ENCODE results near the gene GALNT6.
A peak's percentile ranks its signal among the peaks of the same experiment; 100 is the strongest.

The GALNT6 gene

DNA sequence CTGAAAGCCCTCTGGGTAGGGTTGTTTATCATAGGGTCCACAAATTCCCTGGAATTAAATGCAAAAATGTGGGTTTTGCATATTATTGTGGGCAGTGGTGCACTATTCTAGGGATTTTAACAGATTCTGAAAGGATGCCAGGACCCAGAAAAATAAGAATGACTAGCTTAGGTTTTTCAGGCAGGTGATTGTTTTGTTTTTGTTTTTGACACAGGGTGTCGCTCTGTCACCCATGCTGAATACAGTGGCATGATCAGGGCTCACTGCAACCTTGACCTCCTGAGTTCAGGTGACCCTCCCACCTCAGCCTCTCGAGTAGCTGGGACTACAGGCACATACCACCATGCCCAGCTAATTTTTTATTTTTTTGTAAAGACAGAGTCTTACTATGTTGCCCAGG, 19.2 kb downstream of the GALNT6 start:
- H3K14ac ChIP-seq (ENCODE audit: low read length), result no peak overlapping the region
- H2AK5ac ChIP-seq (ENCODE audit: low read depth, low read length), result no peak overlapping the region
- no peaks in the 10 kb centered on the region for H3K79me1 ChIP-seq (ENCODE audit: low read depth, low read length)
- H3K9ac ChIP-seq (ENCODE audit: low read depth, low read length, poor library complexity), result no peak overlapping the region
- H3K4me2 ChIP-seq (ENCODE audit: insufficient read depth, low read length, poor library complexity, severe bottlenecking), result no peak overlapping the region
- H3K27ac ChIP-seq (replicated peaks; ENCODE audit: low read length), result peak overlapping the region; percentile 1
- H3K4me3 ChIP-seq (ENCODE audit: low read length in 2 of 2), result no peak overlapping the region
- no peak overlapping the region for H3K23ac ChIP-seq (ENCODE audit: low read depth, low read length, poor library complexity)
- H3K9me3 ChIP-seq (replicated peaks in 1 of 2; ENCODE audit: control insufficient read depth in 2 of 2, insufficient read depth in 1 of 2, low read depth in 1 of 2, low read length in 2 of 2), result peaks cover 0 to 4% of the 10 kb centered on the region in 2 donors
- peak overlapping the region; percentile 75 for H2AFZ ChIP-seq (ENCODE audit: low read length)
- WGBS, 2 donors (ENCODE audit: extremely low coverage in 2 of 2, insufficient read length in 2 of 2, insufficient replicate concordance in 1 of 2), result no CpG with 5 or more reads among the region's 2 CpGs
- no peak overlapping the region for H3K18ac ChIP-seq (ENCODE audit: low read length)
- H3K4me1 ChIP-seq (ENCODE audit: control insufficient read depth in 2 of 2, insufficient read depth in 1 of 2, low read depth in 1 of 2, low read length in 2 of 2), result peaks cover 4 to 7% of the 10 kb centered on the region in 2 donors
- no peak overlapping the region for H2BK15ac ChIP-seq (ENCODE audit: low read length)
- H2BK12ac ChIP-seq (ENCODE audit: low read length), result no peak overlapping the region
- H2BK120ac ChIP-seq (ENCODE audit: low read depth, low read length), result no peak overlapping the region
- no peak overlapping the region for H4K8ac ChIP-seq (ENCODE audit: low read depth, low read length)
- DNase-seq (ENCODE audit: low spot score), result no peak
- H2BK5ac ChIP-seq (ENCODE audit: low read length), result no peak overlapping the region
- peaks cover 0 to 31% (median 11%) of the 10 kb centered on the region in 3 experiments for H3K27me3 ChIP-seq (ENCODE audit: control insufficient read depth in 3 of 3, insufficient read depth in 3 of 3, low read depth in 1 of 3, low read length in 3 of 3)
- no peak overlapping the region for H3K4ac ChIP-seq (ENCODE audit: low read length)
- no peaks in the 10 kb centered on the region for H3K36me3 ChIP-seq (replicated peaks in 1 of 2; ENCODE audit: control insufficient read depth in 2 of 2, insufficient read depth in 2 of 2, low read length in 2 of 2)
- H4K91ac ChIP-seq (ENCODE audit: low read depth, low read length, poor library complexity), result no peak overlapping the region

DNA sequence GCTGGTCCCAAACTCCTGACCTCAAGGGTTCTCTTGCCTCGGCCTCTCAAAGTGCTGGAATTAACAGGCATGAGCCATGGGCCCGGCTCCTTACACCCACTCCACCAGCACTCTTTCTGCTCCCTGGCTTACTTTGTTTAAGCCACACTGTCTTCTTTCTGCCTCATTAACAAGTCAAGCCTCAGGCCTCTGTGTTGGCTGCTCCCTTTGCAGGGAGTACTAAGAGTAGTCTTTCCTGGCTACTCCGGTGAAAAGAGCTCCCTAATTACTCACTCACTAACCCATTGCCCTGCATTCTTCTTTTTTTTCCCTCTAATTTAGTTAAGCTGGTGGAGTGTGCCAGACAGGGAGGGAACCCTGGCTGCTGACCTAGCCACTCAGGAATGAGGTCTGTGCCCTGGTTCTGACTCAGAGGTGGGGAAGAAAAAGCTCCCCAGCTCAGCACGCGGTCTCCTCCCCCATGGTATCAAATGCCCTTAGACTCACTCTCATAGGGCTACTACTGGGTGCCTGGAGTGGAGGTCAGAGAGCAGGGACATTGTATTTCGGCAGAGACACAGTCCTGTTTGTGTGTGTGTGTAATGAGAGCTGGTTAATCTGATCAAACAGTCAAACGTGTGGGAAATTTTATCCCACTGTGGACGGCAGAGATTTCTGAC, 19.8 kb downstream of the GALNT6 start:
- Histone ChIP-seq H2AK5ac (ENCODE audit: low read depth, low read length) (no peak overlapping the region), H3K27ac (replicated peaks; ENCODE audit: low read length) (peak overlapping the region; percentile 1), H3K4me2 (ENCODE audit: insufficient read depth, low read length, poor library complexity, severe bottlenecking) (no peak overlapping the region), H3K79me1 (ENCODE audit: low read depth, low read length) (no peaks in the 10 kb centered on the region), H3K27me3 (ENCODE audit: control insufficient read depth in 3 of 3, insufficient read depth in 3 of 3, low read depth in 1 of 3, low read length in 3 of 3) (peaks cover 0 to 31% (median 11%) of the 10 kb centered on the region in 3 experiments), H4K91ac (ENCODE audit: low read depth, low read length, poor library complexity) (no peak overlapping the region), H3K18ac (ENCODE audit: low read length) (no peak overlapping the region), H2AFZ (ENCODE audit: low read length) (peak overlapping the region; percentile 75), H3K9ac (ENCODE audit: low read depth, low read length, poor library complexity) (no peak overlapping the region), H2BK12ac (ENCODE audit: low read length) (no peak overlapping the region), H2BK120ac (ENCODE audit: low read depth, low read length) (no peak overlapping the region), H3K36me3 (replicated peaks in 1 of 2; ENCODE audit: control insufficient read depth in 2 of 2, insufficient read depth in 2 of 2, low read length in 2 of 2) (no peaks in the 10 kb centered on the region), H3K4me1 (ENCODE audit: control insufficient read depth in 2 of 2, insufficient read depth in 1 of 2, low read depth in 1 of 2, low read length in 2 of 2) (peaks cover 4 to 7% of the 10 kb centered on the region in 2 donors), H2BK15ac (ENCODE audit: low read length) (no peak overlapping the region), H3K14ac (ENCODE audit: low read length) (no peak overlapping the region), H3K4me3 (ENCODE audit: low read length in 2 of 2) (no peak overlapping the region), H3K9me3 (replicated peaks in 1 of 2; ENCODE audit: control insufficient read depth in 2 of 2, insufficient read depth in 1 of 2, low read depth in 1 of 2, low read length in 2 of 2) (peaks cover 0 to 4% of the 10 kb centered on the region in 2 donors), H2BK5ac (ENCODE audit: low read length) (no peak overlapping the region), H3K4ac (ENCODE audit: low read length) (no peak overlapping the region), H4K8ac (ENCODE audit: low read depth, low read length) (no peak overlapping the region), H3K23ac (ENCODE audit: low read depth, low read length, poor library complexity) (no peak overlapping the region)
- WGBS, 2 donors (ENCODE audit: extremely low coverage in 2 of 2, insufficient read length in 2 of 2, insufficient replicate concordance in 1 of 2), result no CpG with 5 or more reads among the region's 8 CpGs
- DNase-seq (ENCODE audit: low spot score), result peak; percentile 86

DNA sequence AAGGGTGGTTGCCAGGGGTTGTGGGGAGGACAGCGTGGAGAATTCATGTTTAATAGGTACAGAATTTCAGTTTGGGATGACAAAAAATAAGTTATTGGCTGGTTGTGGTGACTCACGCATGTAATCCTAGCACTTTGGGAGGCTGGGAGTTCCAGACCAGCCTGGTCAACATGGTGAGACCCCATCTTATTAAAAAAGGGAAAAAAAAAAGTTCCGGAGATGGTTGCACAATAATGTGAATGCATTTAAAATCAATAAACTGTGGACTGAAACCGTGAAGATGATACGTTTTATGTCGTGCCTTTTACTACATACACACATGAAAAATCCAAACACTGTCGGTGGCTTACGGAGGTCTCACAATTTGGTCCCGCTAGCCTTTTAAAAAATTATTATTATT, 20.5 kb downstream of the GALNT6 start:
- Histone ChIP-seq H3K23ac (ENCODE audit: low read depth, low read length, poor library complexity) (no peak overlapping the region), H2BK12ac (ENCODE audit: low read length) (no peak overlapping the region), H3K14ac (ENCODE audit: low read length) (no peak overlapping the region), H3K9ac (ENCODE audit: low read depth, low read length, poor library complexity) (no peak overlapping the region), H2BK15ac (ENCODE audit: low read length) (no peak overlapping the region), H3K18ac (ENCODE audit: low read length) (no peak overlapping the region), H3K4me1 (ENCODE audit: control insufficient read depth in 2 of 2, insufficient read depth in 1 of 2, low read depth in 1 of 2, low read length in 2 of 2) (peaks cover 4 to 7% of the 10 kb centered on the region in 2 donors), H3K79me1 (ENCODE audit: low read depth, low read length) (no peaks in the 10 kb centered on the region), H3K27ac (replicated peaks; ENCODE audit: low read length) (no peak overlapping the region), H3K36me3 (replicated peaks in 1 of 2; ENCODE audit: control insufficient read depth in 2 of 2, insufficient read depth in 2 of 2, low read length in 2 of 2) (no peaks in the 10 kb centered on the region), H3K27me3 (ENCODE audit: control insufficient read depth in 3 of 3, insufficient read depth in 3 of 3, low read depth in 1 of 3, low read length in 3 of 3) (peaks cover 0 to 31% (median 11%) of the 10 kb centered on the region in 3 experiments), H4K91ac (ENCODE audit: low read depth, low read length, poor library complexity) (no peak overlapping the region), H3K9me3 (replicated peaks in 1 of 2; ENCODE audit: control insufficient read depth in 2 of 2, insufficient read depth in 1 of 2, low read depth in 1 of 2, low read length in 2 of 2) (peaks cover 0 to 4% of the 10 kb centered on the region in 2 donors), H3K4ac (ENCODE audit: low read length) (no peak overlapping the region), H4K8ac (ENCODE audit: low read depth, low read length) (no peak overlapping the region), H2AFZ (ENCODE audit: low read length) (no peak overlapping the region), H2AK5ac (ENCODE audit: low read depth, low read length) (no peak overlapping the region), H2BK120ac (ENCODE audit: low read depth, low read length) (no peak overlapping the region), H3K4me3 (ENCODE audit: low read length in 2 of 2) (no peak overlapping the region), H3K4me2 (ENCODE audit: insufficient read depth, low read length, poor library complexity, severe bottlenecking) (no peak overlapping the region), H2BK5ac (ENCODE audit: low read length) (no peak overlapping the region)
- no peak for DNase-seq (ENCODE audit: low spot score)
- WGBS, 2 donors (ENCODE audit: extremely low coverage in 2 of 2, insufficient read length in 2 of 2, insufficient replicate concordance in 1 of 2), result no CpG with 5 or more reads among the region's 9 CpGs

DNA sequence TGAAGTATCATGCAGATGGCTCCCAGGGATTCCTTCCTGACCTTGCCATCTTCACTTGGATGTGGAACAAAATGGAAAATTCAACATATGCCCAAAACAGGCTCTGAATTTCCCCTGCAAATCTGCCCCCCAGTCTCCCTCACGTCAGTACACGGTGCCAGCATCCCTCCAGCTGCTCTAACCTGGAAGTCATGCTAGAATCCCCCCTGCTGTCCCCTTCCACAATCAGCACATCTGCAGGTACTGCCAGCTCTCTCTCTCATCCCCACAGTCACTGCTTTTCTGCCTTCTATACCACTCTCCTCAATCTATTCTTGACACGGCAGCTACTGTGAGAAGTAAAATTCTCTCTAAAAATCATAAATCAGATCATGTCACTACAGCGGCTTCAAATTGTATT, 21.6 kb downstream of the GALNT6 start:
- Histone ChIP-seq H3K79me1 (ENCODE audit: low read depth, low read length) (no peaks in the 10 kb centered on the region), H2AFZ (ENCODE audit: low read length) (no peak overlapping the region), H3K4me3 (ENCODE audit: low read length in 2 of 2) (no peak overlapping the region), H2BK120ac (ENCODE audit: low read depth, low read length) (no peak overlapping the region), H3K27ac (replicated peaks; ENCODE audit: low read length) (no peak overlapping the region), H4K91ac (ENCODE audit: low read depth, low read length, poor library complexity) (no peak overlapping the region), H3K9me3 (replicated peaks in 1 of 2; ENCODE audit: control insufficient read depth in 2 of 2, insufficient read depth in 1 of 2, low read depth in 1 of 2, low read length in 2 of 2) (peaks cover 0 to 4% of the 10 kb centered on the region in 2 donors), H3K4me1 (ENCODE audit: control insufficient read depth in 2 of 2, insufficient read depth in 1 of 2, low read depth in 1 of 2, low read length in 2 of 2) (peaks cover 4 to 7% of the 10 kb centered on the region in 2 donors), H2BK5ac (ENCODE audit: low read length) (no peak overlapping the region), H2BK15ac (ENCODE audit: low read length) (no peak overlapping the region), H2BK12ac (ENCODE audit: low read length) (no peak overlapping the region), H3K4ac (ENCODE audit: low read length) (no peak overlapping the region), H3K9ac (ENCODE audit: low read depth, low read length, poor library complexity) (no peak overlapping the region), H4K8ac (ENCODE audit: low read depth, low read length) (no peak overlapping the region), H3K23ac (ENCODE audit: low read depth, low read length, poor library complexity) (no peak overlapping the region), H3K27me3 (ENCODE audit: control insufficient read depth in 3 of 3, insufficient read depth in 3 of 3, low read depth in 1 of 3, low read length in 3 of 3) (peaks cover 0 to 28% (median 14%) of the 10 kb centered on the region in 3 experiments), H3K36me3 (replicated peaks in 1 of 2; ENCODE audit: control insufficient read depth in 2 of 2, insufficient read depth in 2 of 2, low read length in 2 of 2) (no peaks in the 10 kb centered on the region), H3K18ac (ENCODE audit: low read length) (no peak overlapping the region), H3K14ac (ENCODE audit: low read length) (no peak overlapping the region), H2AK5ac (ENCODE audit: low read depth, low read length) (no peak overlapping the region), H3K4me2 (ENCODE audit: insufficient read depth, low read length, poor library complexity, severe bottlenecking) (no peak overlapping the region)
- no CpG with 5 or more reads among the region's 4 CpGs for WGBS, 2 donors (ENCODE audit: extremely low coverage in 2 of 2, insufficient read length in 2 of 2, insufficient replicate concordance in 1 of 2)
- DNase-seq (ENCODE audit: low spot score), result no peak
